Thyroid gland (tissue), 4 donors: ENCODE measurements around the gene CCL15.

Source experiments
- CTCF ChIP-seq, 6 experiments: fragments of 200-600 bp in 3 of 6; fragments of 450-650 bp in 3 of 6; sonication (generic) in 3 of 6; IDR thresholded peaks; one replicate each; pipeline ENCODE4 v1.5.1; 2016 to 2019; ENCODE audit warnings: antibody characterized with exemption in 6 of 6, mild to moderate bottlenecking in 2 of 6, inconsistent platforms in 1 of 6, moderate library complexity in 1 of 6
- POLR2A ChIP-seq, 2 donors: fragments of 450-650 bp; IDR thresholded peaks; one replicate each; pipeline ENCODE4 v1.6.1; 2017; ENCODE audit warnings: antibody characterized with exemption in 2 of 2, mild to moderate bottlenecking in 2 of 2, moderate library complexity in 1 of 2

GRCh38 chr17:35998018-35998545 lies 3.3 kb downstream of the CCL15 start:
- TF ChIP-seq CTCF (IDR thresholded peaks at IDR 0.05) (no peak), POLR2A (IDR thresholded peaks at IDR 0.05) (no peak)
